GF-D8 (cell line): Measurements from ENCODE around the gene THBS1.

ENCODE experiments used
- DNase-seq: peaks from one replicate; lab custom pipeline; 2025; lab: John Stamatoyannopoulos, UW

The THBS1 gene

DNA sequence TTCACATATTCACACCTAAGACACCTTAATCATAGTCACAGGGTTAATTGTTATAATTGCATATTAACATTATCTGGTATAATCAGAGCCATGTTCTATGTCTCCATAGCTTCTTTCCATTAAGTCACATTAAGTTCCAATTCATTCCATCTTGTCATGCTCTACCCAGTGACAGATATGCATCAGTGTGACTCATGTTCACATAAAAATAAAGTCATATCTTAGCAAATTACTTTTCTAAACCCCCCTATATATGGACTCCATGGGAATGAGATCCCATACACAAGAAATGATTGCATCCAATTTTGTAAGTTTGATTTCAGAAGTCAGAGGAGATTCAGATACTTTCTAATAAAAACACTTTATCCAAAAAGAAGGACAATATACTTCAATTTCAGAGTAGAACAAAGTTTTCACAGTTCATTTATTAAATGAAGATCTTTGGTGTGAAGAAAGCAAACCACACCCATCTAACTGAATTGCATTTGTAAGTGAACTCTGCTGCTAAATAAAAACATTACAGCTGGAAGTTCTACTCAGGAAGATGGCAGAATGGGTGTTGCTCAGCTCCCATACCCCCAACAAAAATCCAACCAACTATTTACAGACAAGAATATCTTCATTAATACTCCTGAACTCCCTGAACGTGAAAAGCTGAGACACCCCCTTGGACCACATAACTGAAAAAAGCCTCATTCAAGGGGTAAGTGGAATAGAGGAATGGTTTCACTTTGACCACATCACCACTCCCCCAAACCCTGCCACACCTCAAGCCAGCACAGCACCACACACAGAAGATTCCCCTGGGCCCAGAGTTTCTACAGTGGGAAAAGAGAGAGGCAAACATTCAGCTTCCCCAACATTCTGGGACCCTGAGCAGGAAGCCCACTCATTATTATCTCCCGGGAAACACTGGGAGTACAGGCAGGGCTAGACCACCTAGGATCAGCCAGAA, 27.6 kb downstream of the THBS1 start:
- no peak for DNase-seq

- DNase-seq, result no peak
These were observed 28.5 kb downstream of the THBS1 start for GRCh38 chr15:39609166-39609916.

DNA sequence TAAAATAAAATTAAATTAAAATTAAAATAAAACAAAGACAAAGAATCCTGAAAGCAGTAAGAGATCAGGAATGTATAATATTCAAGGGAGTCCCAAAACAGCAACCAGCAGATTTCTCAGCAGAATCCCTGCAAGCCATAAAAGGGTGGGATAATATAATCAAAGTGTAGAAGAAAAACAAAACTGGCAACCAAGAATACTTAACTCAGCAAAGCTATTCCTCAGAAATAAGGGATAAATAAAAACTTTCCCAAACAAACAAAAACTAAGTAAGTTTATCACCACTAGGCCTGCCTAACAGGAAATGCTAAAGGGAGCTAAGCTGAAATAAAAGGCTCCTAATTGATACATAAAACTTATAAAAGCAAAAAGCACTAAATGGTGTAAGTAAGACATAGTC, 29.8 kb downstream of the THBS1 start:
- no peak for DNase-seq

DNA sequence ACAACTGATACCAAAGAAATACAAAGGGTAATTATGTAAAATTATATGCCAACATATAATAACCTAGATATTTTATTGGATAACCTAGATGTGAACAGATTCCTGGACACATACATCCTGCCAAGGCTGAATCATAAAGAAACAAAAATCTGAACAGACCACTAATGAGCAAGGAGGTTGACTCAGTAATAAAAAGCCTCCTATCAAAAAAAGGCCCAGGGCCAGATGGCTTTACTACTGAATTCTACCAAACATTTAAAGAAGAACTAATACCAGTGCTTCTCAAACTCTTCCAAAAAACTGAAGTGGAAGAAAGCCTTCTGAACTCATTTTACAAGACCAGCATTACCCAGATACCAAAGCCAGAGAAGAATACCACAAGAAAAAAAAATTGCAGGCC, 32.4 kb downstream of the THBS1 start:
- DNase-seq, result no peak

- no peak for DNase-seq
These were observed 33.0 kb downstream of the THBS1 start for GRCh38 chr15:39613861-39614260.

DNA sequence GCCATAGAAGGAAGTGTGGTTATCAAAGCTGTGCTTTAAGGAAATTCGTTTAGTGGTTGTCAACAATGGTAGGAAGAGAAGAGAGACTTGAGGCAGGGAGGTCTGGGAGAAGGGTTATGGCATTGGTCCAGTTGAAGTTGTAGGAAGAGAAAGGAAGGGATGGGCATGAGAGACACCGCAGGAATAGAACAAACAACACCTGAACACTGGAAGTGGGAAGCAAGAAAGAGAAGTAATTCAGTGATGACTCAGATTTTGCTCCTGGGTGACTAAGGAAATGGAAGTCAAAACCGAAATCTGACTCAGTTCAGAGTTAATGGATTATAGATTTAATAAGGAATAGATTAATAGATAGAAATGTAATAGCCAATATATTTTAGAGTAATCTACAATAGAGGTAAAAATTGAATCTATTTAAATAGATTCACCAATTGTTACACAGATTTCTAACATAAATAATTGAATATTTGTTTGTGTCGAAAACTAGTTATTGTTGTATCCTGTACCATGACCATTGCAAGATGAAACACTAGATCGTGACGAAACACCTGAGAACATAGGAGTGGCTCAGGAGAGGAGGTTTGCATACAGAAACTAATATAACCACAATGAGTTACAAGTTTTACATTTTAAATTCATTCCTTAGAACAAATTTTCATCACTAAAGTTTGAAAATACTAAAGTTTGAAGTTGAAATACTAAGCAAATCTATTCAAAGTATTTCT, 36.0 kb downstream of the THBS1 start:
- DNase-seq, result no peak

DNA sequence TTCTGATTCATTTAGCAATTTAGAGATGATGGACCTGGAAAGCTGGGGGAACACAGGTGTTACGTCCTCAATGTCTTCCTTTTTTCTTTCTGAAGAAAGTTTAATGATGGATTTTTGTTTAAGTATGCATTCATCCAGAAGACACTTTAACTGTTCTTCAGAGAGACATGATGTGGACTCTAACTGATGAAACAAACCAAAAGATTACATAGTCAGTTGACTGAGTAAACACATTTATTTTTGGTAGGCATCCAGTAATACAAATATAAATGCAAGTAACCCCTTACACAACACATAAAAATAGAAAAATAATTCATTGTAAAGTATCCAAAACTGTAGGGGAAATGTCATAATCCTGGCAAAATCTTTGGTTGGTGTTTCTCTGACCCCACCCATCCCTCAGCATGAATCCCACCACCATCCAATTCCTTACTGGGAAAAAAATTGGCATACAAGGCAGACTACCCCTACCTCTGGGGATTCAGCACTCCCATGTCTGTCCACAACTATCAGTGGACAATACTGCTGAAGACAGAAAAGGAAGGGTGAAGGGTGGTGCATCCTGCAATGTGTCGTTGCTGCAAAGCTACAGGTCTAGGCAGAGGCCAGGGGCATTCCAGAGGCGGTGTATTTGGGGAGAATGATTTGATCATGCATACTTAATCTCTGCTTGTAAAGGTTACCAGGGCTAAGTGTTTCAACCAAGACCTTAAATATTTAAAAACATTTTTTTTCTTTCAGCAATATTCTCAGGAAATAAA, 37.4 kb downstream of the THBS1 start:
- no peak for DNase-seq

DNA sequence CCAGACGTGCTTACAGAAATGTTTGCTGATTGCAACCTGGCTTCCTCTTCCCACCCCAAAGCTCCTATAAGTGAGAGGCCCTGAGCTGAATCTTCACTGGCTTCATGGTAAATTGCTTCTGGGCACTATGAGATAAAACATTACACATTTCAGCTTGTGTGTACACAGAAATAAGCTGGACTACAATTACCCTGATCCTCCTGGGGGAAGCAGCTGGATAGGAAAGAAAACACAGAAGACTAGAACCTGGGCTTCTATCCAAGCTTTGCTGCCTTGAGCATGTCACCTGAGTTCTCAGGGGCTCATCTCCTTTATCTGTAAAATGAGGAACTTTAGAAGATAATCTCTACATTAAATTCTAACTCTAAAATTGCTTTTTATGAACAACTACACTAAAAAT, 40.3 kb downstream of the THBS1 start:
- DNase-seq, result no peak

DNA sequence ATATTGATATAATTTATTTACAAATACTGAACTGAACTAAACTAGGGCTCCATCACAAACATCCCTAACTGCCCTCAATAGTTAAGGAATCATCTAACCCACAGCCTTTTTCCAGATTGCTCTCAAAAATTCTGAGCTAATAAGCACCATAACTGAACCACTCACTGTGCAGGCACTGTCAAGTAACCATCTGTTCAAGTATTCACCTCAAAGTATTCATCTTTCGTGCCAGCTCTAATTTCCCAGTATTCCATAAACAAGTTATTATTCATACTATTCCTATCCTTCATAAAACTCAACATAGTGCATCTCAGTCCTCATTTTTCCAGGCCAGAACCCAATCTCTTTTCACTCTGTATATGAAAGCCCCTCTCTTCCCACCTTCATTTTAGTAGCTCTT, 41.1 kb downstream of the THBS1 start:
- DNase-seq, result no peak

DNA sequence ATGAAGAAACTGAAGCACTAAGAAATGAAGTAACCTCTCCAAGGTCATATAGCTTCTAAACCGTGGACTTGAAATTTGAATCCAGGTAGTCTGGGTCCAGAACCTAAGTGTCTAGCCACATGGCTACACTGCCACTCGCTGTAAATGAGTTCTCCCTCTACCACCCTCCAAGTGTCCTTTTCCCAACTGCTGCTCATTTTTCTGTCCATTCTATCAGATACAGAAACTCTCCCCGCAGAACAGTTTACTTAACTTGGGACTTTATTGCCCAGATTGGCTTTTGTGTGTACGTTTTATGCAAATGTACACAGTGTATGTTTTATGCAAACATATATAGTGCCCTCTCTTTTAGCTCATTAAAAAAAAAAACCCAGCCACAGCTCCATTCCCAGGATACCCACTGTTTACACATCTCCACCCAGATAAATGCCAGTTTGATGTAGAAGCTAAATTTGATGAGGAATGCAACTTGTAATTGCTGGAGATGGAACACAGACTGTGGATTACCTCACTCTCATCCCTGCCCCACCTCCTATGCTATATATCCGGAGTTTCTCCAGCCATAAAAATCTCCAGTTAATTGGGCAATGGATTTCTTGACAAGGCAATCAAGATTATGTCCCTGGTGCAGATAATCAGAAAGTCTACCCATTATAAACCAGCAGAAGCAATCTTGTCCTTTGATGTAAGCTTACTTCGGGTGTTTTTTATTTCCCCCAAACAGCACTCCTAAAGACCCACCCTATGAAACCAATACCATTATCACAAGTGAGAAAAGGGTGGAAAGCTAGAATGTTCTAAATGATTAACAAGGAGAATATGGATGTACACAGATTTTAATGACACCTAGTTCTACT, 42.0 kb downstream of the THBS1 start:
- DNase-seq, result no peak

- DNase-seq, result no peak
These were observed 42.7 kb downstream of the THBS1 start for GRCh38 chr15:39623529-39623931.

DNA sequence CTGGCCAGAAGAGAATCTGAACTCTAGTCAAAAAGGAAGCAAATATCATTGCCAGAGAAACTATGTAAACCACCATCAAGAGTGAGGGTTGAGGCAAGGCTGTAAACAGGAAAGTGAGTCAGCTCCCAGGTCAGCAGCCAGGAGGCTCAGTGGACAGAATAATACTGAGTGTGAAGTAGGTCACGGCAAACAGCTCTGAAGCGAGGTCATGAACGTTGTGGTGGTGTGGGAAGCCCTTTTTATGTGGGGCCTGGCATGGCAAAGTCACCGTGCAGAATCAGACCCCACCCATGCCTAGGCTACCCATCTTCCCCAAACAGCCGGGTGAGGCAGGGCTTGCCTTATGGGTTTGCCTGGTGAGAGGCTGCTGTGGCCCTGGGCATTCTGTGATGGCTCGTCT, 43.9 kb downstream of the THBS1 start:
- DNase-seq, result no peak

DNA sequence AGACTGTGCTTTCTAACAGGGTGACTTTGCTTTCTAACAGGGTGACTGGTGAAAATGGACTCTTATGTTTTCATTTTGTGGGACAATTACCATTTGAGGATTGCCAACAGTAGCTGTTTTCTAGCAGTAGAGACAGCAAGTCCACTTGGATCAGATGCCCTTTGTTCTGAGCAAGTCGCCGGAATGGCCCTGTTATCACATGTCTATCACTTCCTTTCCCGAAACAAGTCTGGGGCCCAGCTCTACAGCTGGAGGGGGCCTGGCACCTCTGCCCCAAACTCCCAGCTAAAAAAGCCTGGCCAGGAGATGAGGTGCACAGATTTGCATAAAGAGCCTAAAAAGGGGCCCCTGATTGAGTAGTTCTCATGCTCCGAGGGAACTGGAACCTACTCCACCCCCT, 44.6 kb downstream of the THBS1 start:
- no peak for DNase-seq

DNA sequence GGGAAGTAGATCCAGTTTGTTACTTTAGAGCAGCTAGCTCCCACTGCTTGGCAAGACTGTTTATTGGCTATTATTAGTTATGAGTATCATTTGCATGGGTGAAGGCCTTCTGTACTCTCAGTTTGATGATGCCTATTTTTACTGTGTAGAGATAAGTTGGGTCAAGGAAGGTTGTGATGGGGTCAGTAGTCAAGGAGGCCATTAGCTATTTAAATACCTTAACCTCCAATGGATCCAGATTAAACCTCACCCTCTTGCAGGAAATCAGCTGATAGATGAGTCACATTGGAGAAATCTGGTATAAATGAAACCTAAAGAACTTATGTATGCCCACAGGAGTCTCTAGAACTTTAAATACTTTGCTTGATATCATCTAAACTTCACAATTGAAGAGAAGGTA, 45.0 kb downstream of the THBS1 start:
- DNase-seq, result no peak

GRCh38 chr15:39627451-39628143, 46.7 kb downstream of the THBS1 start:
- DNase-seq, result no peak

- no peak for DNase-seq
These were observed 47.2 kb downstream of the THBS1 start for GRCh38 chr15:39628144-39628508.

DNA sequence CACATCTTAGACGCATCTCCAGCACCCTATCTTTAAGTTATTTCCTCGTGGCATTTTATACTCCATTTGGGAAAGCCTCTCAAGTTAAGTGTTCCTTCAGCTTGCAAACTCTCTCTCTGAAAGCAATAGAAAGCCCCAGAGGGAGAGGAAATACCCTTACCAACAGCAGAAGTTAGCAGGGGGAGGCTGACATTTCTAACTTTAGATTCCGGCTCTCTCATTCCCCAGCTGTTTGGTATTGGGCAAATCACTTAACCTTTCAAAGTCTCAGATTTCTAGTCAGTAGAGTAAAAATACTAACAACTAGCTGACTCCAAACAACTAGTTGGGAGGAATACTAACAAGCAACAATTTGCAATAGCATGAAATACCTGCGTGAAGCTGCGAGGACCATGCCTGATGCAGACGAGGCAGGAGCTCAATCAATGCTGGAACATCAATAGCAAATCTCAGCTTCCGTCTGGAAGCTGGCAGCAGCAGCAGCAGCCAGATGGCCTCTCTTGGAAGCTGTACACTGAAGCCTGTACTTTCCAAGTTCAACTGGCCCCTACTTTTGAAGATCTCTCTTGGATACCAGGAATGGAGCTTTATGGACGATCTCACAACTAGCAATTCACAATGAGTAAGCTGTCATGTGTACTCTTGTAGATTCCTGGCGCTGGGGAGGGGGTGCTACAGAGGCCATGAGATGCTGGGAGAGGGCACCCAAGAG, 47.8 kb downstream of the THBS1 start:
- DNase-seq, result no peak

- DNase-seq, result no peak
These were observed 48.5 kb downstream of the THBS1 start for GRCh38 chr15:39629371-39629770.

DNA sequence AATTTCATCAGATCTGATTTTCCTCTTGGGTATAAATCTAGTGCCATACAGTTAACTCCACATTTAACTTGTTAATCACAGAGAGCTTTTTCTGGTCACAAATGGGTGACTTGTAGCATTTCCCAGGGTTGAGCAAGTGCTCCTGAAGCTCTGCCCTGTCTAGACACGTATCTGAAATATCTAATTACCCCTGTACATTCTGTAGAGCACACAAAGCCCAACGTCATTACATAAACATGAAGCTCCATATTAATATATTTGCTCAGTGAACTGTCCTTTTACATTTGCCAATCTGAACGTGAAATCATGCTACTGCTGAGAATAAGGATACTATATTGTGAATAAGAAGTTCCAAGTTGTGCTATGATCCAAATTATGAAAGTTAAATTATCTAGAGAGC, 49.0 kb downstream of the THBS1 start:
- DNase-seq, result no peak

GRCh38 chr15:39631357-39631756, 50.5 kb downstream of the THBS1 start:
- no peak for DNase-seq
